HG02943 (cell line): ENCODE results near the gene PBX4.

Source experiments
- ATAC-seq: cut with Tn5 transposase; IDR thresholded peaks from one replicate; pipeline ENCODE4 v1.9.1; 2021; ENCODE audit warnings: mild to moderate bottlenecking, low read depth, moderate library complexity; ENCODE audit not compliant: unreplicated experiment

Gene PBX4

DNA sequence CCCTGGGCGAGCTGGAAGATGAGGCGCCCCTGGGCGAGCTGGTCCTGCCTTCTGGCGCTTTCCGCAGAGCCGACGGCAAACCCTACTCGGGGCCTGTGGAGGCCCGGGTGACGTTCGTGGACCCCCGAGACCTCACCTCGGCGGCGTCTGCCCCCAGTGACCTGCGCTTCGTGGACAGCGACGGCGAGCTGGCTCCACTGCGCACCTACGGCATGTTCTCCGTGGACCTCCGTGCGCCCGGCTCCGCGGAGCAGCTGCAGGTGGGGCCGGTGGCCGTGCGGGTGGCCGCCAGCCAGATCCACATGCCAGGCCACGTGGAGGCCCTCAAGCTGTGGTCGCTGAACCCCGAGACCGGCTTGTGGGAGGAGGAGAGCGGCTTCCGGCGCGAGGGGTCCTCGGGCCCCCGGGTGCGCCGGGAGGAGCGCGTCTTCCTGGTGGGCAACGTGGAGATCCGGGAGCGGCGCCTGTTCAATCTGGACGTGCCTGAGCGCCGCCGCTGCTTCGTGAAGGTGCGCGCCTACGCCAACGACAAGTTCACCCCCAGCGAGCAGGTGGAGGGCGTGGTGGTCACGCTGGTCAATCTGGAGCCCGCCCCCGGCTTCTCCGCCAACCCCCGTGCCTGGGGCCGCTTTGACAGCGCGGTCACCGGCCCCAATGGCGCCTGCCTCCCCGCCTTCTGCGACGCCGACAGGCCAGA, 74.1 kb downstream of the PBX4 start:
- ATAC-seq, result no peak

DNA sequence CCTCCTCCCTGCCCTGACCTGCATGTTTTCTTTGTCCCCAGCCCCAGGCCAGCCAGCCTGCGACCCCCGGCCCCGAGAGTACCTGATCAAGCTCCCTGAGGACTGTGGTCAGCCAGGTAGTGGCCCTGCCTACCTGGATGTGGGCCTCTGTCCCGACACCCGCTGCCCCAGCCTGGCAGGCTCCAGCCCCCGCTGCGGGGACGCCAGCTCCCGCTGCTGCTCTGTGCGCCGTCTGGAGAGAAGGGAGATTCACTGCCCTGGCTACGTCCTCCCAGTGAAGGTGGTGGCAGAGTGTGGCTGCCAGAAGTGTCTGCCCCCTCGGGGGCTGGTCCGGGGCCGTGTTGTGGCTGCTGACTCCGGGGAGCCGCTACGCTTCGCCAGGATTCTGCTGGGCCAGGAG, 74.8 kb downstream of the PBX4 start:
- ATAC-seq, result no peak

DNA sequence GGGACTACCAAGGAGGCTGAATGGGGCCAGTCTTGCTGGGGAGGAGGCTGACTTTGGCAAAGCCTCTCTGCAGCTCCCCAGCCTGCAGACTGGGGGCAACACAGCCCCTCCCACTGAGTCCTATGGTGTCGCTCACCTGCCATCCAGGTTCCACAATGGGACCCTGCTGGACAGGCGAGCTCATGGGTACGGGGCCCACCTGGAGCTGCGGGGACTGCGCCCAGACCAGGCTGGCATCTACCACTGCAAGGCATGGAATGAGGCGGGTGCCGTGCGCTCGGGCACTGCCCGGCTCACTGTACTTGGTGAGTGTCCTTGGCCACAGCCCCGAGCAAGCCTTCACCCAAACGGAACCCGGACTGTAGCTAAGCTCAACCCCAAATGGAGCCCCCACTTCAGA, 75.4 kb downstream of the PBX4 start:
- ATAC-seq, result no peak

DNA sequence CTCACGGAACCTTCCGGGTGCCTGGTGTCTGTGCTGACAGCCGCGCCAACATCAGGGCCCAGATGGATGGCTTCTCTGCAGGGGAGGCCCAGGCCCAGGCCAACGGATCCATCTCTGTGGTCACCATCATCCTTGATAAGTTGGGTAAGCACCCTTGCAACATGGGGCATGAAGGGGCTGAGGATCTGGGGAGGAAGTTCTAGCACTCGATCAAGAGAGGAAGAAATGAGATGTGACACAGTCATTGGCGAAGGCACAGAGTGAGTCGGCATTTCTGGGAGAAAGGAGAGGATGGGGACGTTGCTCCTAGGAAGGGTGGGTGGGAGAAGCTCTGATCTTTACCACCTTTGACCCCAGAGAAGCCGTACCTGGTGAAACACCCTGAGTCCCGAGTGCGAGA, 76.0 kb downstream of the PBX4 start:
- ATAC-seq, result no peak

DNA sequence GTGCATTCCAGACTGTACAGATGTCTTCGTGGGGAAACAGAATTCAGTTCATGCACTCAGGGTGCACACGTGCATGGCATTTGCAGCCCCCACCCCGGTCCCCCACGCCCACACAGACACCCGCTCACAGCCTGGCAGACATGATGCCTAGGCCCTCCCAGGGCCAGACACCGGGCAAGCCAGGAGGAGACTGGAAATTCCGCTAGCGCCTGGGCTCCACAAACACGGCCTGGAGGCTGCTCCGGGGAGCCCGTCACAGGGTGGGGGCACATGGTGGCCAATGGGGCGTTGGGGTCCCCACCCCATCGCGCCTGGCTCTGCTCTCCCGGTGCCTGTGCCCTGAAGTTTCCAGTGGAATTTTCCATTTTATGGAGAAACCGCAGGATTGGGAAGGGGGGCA, 76.9 kb downstream of the PBX4 start:
- no peak for ATAC-seq

DNA sequence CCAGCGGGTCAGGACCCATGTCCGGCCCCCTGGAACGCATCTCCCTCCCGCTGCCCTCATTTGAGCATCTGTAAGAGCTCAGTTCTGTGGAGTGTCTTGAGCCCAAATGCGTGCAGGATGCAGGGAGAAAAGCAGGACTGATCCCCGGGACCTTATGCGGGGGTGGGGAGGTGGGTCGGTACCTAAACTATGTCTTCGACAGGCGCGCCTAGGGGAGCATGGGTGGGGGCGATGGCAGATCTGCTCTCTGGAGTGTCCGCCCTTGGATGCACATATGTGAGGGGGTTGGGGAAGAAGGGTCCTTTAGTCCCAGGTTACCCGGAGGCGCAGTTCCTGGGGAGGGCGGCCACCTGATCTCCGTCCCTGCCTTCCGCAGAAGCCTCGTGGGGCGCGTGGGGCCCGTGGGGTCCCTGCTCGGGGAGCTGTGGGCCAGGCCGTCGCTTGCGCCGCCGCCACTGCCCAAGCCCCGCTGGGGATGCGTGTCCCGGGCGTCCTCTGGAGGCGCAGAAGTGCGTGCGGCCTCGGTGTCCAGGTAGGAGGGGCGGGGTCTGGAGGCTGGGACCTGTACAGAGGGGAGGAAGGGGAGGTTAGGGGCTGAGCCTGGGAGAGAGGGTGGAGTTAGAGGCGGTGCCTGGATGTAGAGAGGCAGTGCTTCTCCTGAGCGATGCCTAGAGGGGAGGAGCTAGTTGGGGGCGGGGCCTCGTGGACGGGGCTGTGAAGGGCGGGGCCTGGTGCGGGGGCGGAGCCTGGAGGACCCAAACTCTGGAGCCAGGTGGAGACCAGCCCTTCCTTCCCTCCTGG, 77.6 kb downstream of the PBX4 start:
- ATAC-seq, result no peak

DNA sequence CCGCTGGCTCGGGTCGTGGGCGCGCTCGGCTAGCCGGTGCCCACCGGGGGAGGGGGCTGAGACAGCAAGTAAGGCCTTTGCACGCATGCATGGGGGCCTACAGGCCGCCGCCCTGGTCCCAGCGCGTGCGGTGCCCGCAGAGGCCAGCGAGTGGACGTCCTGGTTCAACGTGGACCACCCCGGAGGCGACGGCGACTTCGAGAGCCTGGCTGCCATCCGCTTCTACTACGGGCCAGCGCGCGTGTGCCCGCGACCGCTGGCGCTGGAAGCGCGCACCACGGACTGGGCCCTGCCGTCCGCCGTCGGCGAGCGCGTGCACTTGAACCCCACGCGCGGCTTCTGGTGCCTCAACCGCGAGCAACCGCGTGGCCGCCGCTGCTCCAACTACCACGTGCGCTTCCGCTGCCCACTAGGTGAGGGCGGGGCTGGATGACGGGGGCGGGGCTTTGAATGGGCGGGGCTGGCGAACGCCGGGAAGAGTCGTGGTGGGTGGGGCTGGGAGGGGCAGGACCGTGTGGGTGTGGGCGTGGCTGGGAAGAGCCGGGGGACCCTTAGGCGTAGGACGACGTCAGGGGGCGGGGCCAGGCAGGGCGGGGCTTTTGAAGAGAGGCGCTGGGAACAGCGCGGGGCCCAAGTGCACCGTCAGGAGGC, 78.3 kb downstream of the PBX4 start:
- ATAC-seq, result no peak

DNA sequence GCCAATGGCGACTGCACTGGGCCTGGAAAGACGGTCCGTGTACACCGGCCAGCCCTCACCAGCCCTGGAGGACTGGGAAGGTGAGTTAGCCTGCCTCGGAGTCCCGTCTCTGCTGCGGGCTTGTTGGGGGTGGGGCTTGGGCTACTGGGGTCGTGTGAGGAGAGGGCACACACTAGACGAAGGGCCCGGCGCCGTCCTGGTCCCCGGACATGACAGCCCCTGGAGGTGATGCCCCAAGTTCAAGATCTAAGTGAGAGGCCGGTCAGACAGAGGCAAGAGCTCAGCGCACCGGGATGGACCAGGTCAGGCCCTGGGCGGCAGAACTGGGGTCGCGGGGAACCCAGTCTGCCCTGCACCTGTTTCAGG, 78.8 kb downstream of the PBX4 start:
- ATAC-seq, result no peak

DNA sequence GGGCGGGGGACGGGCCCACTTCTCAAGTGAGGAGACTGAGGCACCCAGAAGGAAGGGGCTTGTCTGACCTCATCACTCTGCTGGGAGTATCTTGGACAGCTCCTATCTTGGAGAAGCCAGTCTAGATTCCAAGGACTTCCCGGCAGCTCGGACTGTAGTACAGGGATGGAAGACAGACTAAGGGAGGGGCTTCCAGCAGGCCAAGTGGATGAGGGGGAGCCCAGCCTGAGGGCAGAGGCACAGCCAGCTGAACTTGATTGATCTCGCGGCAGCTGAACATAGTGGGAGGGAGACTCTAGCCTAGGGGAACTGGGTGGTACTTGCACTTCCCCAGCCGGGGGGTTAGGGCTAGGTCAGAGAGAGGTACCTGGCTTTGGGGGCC, 79.7 kb downstream of the PBX4 start:
- no peak for ATAC-seq

DNA sequence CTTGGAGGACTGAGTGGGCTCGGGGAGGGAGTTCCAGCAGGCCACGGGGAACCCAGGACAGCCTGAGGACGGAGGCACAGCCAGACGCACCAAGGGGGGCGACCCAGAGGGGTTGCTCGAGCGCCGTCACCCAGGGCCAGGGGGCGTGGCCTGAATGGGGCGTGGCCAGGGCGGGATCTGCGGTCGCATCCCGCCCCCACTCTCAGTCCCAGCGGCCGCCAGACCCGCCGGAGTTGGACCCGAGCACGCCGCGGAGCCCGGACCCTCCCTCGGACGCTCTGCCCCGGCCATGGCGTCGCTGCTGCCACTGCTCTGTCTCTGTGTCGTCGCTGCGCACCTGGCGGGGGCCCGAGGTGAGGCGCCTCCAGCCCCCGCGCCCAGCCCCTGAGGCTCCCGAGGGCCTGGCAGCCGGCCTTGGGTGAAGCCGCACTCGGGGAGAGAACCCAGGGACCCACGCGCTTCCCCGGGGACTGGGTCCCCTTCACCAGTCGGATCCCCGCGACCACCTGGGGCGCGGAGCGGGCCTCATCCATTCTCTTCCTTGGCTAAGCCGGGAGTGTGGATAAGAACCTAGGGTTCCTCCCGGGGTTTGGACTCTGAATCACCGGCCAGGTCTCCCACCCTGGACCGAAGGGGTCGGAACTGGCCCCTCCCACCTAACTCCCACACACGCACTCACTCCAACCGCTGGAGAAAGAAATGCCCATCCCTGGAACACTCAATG, 80.3 kb downstream of the PBX4 start, which contains the start of gene CILP2:
Gene CILP2 (plus strand): TSS at position 205 of the 724 bp plus-strand sequence. CDS start 85 bp downstream, at position 290.
- ATAC-seq, result no peak

DNA sequence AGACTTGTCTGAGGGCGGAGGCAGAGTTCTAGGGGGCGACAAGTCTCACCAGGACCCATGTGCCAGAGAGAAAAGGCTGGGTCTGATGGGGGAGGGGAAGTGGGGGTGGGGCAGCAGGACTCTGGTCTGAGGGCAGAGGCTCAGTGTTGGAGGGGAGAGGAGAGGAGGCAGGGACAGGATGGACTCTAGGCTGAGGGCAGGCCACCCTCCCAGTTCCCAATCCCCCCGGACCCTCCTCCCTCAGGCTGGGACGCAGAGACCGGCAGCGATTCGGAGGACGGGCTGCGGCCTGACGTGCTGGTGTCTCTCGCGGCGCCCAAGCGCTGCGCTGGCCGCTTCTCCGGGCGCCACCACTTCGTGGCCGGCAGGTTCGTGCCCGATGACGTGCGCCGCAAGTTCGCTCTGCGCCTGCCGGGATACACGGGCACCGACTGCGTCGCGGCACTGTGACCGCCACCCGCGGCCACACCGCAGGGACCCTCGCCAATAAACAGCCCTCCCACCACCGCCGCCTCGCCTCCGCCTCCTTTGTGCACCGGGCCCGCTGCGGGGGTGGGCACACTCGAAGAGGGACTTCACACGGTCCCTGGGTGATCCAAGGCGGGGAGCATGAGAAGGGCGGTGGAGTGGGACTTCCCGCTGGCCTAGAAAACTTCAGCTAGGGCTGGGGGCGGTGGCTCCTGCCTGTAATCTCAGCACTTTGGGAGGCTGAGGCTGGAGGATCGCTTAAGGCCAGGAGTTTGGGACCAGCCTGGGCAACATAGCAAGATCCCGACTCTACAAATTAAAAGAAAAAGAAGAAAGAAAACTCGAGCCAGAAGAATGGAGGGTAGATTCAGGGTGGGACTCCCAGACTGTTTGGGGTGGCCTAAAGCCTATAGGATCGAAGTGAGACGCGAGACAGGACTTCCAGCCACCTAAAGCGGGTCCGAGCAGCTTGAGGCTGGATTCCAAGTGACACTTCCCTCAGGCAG, 81.1 kb downstream of the PBX4 start:
- no peak for ATAC-seq

DNA sequence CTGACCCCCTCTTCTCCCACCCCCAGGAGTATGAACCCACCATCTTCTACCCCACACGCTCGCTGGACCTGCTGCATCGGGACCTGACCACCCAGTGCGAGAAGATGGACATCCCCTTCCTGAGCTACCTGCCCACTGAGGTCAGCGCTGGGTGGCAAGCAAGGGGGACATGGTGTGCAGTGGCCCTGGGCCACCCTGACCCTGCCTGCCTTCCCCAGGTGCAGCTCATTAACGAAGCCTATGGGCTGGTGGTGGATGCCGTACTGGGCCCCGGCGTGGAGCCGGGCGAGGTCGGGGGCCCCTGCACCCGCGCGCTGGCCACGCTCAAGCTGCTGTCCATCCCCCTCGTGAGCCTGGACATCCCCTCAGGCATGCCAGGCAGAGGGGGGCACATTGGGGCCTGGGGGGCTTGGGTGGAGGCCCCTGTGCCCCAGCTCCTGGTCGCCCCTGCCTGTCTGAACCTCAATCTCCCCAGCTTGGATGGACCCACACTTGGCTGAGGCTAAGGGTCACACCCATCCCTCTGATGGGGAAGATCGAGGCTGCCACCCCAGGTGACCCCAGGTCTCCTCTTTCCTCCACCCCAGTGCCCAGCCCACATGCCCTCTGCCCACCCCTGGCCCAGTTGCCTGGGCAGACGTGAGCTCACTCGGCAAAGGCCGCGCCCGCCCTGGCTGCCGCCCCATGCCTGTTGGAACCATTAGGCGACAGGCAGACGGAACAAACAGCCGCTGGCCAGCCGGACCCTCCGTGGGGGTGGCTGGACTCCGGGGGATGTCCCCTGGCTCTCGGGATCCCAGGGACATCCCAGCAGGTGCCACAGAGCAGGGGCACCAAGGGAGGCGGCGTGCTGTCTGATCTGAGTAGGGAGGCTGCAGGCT, 82.9 kb downstream of the PBX4 start:
- no peak for ATAC-seq

DNA sequence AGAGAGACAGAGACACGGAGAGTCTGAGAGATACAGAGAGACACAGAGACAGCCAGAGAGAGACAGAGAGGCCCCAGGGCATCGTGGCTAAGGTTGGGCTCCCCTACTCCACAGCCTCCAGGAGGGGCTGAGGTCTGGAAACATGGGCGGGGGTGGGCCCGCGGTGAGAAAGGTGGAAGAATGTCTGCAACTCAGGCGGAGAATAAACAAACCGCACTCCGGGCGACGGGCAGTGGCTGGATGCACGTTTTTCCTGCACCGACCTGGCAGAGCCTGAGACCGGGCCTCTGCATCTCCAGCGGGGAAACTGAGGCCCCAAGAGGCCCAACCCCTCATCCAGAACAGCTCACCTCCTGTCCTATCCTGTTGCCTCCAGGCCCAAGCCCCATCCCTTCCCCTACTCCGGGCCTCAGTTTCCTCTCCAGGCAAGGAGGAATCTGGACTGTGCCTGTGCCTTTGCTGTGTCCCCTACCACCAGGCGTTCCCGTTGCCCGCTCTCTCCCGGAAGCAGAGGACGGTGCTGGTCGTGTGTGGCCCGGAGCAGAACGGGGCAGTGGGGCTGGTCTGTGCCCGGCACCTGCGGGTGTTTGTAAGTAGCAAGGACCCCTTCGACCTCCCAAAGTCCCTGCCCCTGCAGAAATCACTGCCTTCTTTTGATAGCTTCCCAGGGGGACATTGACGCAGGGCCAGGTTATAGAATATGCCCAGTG, 83.8 kb downstream of the PBX4 start:
- ATAC-seq, result no peak

DNA sequence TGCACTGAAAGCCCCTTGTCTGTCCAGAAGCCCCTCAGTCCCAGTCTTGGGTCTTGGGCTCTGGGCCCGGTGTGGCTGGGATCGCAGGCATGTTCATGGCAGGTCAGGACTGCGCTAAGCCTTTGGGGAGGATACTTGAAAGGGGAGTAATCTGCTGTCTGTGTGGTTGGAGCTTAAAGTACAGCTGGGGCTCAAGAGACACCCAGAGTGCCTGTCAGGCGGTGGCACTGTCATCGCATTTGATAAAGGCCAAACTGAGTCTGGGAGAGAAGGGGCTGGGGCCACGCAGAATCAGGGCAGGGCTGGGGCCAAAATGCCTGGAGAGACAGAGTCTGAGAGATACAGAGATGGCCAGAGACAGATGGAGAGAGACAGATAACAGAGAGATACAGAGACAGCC, 84.6 kb downstream of the PBX4 start:
- ATAC-seq, result no peak

DNA sequence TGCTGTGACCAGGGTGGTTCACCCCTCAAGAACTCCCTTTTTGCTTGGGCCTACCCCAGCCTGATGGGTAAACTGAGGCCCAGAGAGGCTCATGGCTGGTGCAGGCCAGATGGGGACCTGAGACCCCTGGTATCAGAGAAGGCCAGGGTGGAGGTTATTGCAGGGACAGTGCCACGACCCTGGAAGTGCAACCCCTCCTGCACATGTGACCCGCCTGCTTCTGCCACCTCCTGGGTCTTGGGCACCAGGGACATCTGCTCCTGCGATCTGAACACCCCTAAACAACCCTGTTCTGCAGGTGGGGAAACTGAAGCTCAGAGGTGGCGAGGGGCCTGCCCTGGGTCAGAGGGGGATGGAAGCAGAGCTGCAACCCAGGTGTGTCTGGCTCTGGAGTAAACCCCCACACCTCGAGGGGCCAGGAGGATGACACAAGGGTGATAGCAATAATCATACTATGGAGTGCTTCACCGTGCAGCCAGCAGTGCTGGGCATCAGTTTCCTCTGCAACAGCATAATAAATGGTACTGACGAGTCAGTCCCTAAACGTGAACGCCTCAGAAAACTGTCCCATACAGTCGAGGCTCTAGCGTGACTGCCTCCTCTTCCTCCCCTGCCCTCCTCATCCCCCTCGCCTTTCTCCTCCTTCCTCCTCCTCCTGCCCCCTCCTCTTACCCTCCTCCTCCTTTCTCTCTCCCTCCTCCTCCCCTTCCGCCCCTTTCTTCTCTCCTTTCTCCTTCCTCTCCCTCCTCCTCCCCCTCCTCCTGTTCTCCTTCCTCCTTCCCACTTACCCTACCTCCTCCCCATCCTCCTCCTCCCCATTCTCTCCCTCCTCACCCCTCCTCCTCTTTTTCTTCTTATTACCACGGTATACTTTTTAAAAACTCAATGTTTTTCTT, 85.4 kb downstream of the PBX4 start:
- ATAC-seq, result no peak

DNA sequence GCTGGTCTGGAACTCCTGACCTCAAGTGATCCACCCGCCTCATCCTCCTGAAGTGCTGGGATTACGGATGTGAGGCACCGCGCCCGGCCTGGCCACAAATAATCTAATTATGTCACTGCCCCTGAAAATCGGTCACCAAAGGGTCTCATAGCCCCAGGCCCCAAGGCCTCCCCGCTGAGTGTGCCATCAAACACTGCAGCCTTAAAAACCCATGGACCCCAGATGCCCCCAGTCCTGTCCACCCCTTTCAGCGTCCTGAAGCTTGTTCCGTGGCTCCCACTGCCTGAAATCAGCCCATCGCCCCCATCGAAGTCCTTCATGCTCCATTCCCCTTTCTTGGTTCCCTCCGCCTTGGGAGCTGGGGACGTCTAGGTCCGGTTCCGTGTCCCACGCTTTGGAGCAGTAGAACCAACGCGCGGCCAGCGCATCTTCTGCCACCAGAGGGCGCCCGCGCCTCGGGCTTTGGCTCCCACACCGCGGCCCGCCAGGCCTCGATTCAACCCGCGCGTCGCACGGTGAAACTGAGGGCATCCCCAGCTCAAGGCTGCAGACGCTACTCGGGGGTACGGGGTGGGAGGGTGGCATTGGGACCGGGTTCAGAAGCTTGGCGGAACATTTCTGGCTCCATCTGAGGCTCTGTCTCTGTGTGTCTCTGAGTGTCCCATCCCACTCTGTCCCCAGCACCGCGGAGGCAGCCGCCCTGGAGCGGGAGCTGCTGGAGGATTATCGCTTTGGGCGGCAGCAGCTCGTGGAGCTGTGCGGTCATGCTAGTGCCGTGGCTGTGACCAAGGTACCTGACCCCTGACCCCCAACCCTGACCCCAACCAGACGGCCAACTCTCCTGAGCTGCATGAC, 86.3 kb downstream of the PBX4 start:
- ATAC-seq, result no peak
